Uterus (tissue), 4 donors: ENCODE data around the gene SCN8A. TPM values are rescaled to one million over a fixed set of nuclear protein-coding genes. Genes with fewer than 3 reads are reported as not detected.
A peak's percentile ranks its signal among the peaks of the same experiment; 100 is the strongest.

Experiments used
- DNase-seq, 2 donors: peaks; one replicate each; pipeline ENCODE4 v3.0.0-alpha.2; 2019 to 2020
- H3K27ac ChIP-seq, 2 donors: fragments of 200-600 bp; sonication (generic); 1 replicate in 1 of 2; 2 replicates in 1 of 2; pipeline ENCODE4 v1.5.1; 2016 to 2018
- H3K27me3 ChIP-seq, 2 donors: fragments of 200-600 bp; sonication (generic); one replicate each; pipeline ENCODE4 v1.5.1; 2018 to 2019; ENCODE audit warnings: control low read depth in 1 of 2
- H3K36me3 ChIP-seq, 2 donors: fragments of 200-600 bp; sonication (generic); one replicate each; pipeline ENCODE4 v1.5.1; 2019; ENCODE audit warnings: control low read depth in 1 of 2
- H3K4me1 ChIP-seq, 2 donors: fragments of 200-600 bp; sonication (generic); one replicate each; pipeline ENCODE4 v1.5.1; 2018 to 2019; ENCODE audit warnings: control low read depth in 1 of 2
- H3K4me3 ChIP-seq, 2 donors: fragments of 200-600 bp; sonication (generic); 1 replicate in 1 of 2; 2 replicates in 1 of 2; pipeline ENCODE4 v1.5.1; 2018 to 2019; ENCODE audit warnings: mild to moderate bottlenecking in 1 of 2
- H3K9me3 ChIP-seq, 2 donors: fragments of 200-600 bp; sonication (generic); one replicate each; pipeline ENCODE4 v1.5.1; 2019; ENCODE audit warnings: control low read depth in 1 of 2
- POLR2A ChIP-seq, 2 donors: fragments of 450-650 bp; IDR thresholded peaks; one replicate each; pipeline ENCODE4 v1.6.1; 2016; ENCODE audit warnings: antibody characterized with exemption in 2 of 2, mild to moderate bottlenecking in 1 of 2, moderate library complexity in 1 of 2
- intact Hi-C: fragments of 100-400 bp; cut with DNase I; formaldehyde crosslinking; loops from one replicate; pipeline ENCODE4 v1.15.1; 2023; ENCODE audit warnings: low total_unique reads
- total RNA-seq, 4 donors: library from RNA; depleted of rRNA in 3 of 4; stranded (reverse); fragments of >200 nt in 3 of 4; gene quantifications; one replicate each; pipeline versions ENCODE4 v1.1.0 to v1.2.4, GENCODE V29; 2014 to 2023
- TF ChIP-seq, protein P1 (sequence below), 4 experiments: fragments of 200-600 bp in 2 of 4; fragments of 450-650 bp in 2 of 4; sonication (generic) in 2 of 4; IDR thresholded peaks; one replicate each; pipeline ENCODE4 v1.5.1; 2016 to 2019; ENCODE audit warnings: antibody characterized with exemption in 4 of 4, mild to moderate bottlenecking in 2 of 4, moderate library complexity in 1 of 4
- donor health status: DM: yes; HTN: yes; CAD: no.

Gene SCN8A
- total RNA-seq, 4 donors from 2014 or later, result 1.3 to 6.7 (median 3.0) TPM; not detected in 1

DNA sequence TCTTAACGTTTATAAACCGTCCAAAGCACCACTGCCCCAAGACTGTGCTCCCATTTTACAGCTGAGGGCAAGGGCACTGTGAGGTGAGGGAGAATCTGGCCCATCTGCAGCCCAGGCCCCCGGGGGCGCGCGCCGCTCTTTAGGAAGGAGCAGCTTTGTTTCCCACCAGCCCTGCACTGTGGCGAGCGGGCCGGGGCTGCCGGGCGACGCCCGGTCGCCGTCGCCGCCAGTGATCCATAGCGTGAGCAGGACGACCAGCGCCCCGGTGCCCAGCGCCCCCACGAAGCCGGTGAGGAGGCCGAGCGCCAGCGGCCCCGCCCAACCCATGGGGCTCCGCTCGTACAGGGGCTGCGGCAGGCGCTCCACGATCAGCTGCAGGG lies 222.9 kb downstream of the SCN8A start:
- H3K27me3 ChIP-seq, result no peaks in the 10 kb centered on the region
- TF ChIP-seq, protein P1, sequence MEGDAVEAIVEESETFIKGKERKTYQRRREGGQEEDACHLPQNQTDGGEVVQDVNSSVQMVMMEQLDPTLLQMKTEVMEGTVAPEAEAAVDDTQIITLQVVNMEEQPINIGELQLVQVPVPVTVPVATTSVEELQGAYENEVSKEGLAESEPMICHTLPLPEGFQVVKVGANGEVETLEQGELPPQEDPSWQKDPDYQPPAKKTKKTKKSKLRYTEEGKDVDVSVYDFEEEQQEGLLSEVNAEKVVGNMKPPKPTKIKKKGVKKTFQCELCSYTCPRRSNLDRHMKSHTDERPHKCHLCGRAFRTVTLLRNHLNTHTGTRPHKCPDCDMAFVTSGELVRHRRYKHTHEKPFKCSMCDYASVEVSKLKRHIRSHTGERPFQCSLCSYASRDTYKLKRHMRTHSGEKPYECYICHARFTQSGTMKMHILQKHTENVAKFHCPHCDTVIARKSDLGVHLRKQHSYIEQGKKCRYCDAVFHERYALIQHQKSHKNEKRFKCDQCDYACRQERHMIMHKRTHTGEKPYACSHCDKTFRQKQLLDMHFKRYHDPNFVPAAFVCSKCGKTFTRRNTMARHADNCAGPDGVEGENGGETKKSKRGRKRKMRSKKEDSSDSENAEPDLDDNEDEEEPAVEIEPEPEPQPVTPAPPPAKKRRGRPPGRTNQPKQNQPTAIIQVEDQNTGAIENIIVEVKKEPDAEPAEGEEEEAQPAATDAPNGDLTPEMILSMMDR (IDR thresholded peaks at IDR 0.05), result no peak
- TF ChIP-seq POLR2A (IDR thresholded peaks at IDR 0.05), result no peak
- no peaks in the 10 kb centered on the region for H3K9me3 ChIP-seq
- intact Hi-C loops, result no loop called here
- no peaks in the 10 kb centered on the region for H3K36me3 ChIP-seq
- peak overlapping the region; percentile 73 to 80 for H3K27ac ChIP-seq
- no peaks in the 10 kb centered on the region for H3K4me1 ChIP-seq
- peak overlapping the region in 1 of 2 donors; percentile 47 for H3K4me3 ChIP-seq
- no peak for DNase-seq

DNA sequence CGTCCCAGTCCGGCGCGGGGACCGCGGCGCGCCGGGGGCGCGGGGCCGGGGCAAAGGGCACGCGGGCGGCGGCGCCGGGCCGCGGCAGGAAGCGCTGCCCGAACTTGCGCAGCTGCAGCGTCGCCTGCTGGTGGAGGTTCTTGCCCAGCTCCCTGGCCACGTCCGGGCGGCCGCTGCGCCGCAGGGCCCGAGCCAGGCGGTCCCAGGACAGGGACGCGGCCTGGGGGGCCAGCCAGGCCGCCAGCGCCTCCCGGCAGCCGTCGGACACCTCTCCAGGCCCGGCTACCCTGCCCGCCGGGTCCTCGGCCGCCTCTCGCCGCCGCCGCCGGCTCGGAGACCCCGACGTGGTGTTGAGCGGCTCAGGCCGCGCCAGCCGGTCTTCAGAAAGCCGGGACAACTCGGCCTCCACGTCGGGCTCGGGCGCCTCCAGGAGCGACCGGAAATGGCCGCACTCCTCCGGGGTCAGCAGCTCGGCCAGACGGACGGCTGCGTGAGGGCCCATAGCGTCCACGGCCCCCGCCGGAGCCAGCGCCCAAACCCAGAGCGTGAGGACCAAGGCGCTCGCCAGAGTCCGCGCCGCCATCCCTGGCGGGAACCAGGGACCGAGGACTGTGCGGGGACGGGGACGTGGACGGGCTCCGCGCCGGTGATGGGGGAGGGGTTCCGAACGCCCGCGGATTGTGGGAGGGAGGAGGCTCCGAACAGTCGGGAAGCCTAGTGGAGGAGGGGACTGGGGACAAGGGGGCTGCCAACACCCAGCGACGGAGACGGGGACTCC lies 223.5 kb downstream of the SCN8A start:
- intact Hi-C loops, result no loop called here
- no peaks in the 10 kb centered on the region for H3K4me1 ChIP-seq
- peak in 1 of 2 donors; percentile 31 for TF ChIP-seq POLR2A (IDR thresholded peaks at IDR 0.05)
- TF ChIP-seq, protein P1 (IDR thresholded peaks at IDR 0.05), result peak; percentile 12 to 82 (median 58)
- H3K36me3 ChIP-seq, result no peaks in the 10 kb centered on the region
- peak overlapping the region; percentile 73 to 80 for H3K27ac ChIP-seq
- H3K4me3 ChIP-seq, result peak overlapping the region; percentile 47
- H3K9me3 ChIP-seq, result no peaks in the 10 kb centered on the region
- DNase-seq, result peak; percentile 51 to 64
- no peaks in the 10 kb centered on the region for H3K27me3 ChIP-seq

- intact Hi-C loops, result no loop called here
- TF ChIP-seq POLR2A (IDR thresholded peaks at IDR 0.05), result no peak
- TF ChIP-seq, protein P1 (IDR thresholded peaks at IDR 0.05), result no peak
- no peak overlapping the region for H3K27ac ChIP-seq
- no peak for DNase-seq
- H3K27me3 ChIP-seq, result no peaks in the 10 kb centered on the region
- no peaks in the 10 kb centered on the region for H3K9me3 ChIP-seq
- no peak overlapping the region for H3K4me3 ChIP-seq
- no peaks in the 10 kb centered on the region for H3K4me1 ChIP-seq
- H3K36me3 ChIP-seq, result no peaks in the 10 kb centered on the region
These were observed 224.5 kb downstream of the SCN8A start for GRCh38 chr12:51815571-51815970.

- Histone ChIP-seq H3K4me3 (no peak overlapping the region), H3K27me3 (no peaks in the 10 kb centered on the region), H3K4me1 (no peaks in the 10 kb centered on the region), H3K36me3 (no peaks in the 10 kb centered on the region), H3K9me3 (no peaks in the 10 kb centered on the region), H3K27ac (no peak overlapping the region)
- TF ChIP-seq POLR2A (IDR thresholded peaks at IDR 0.05), result no peak
- TF ChIP-seq, protein P1 (IDR thresholded peaks at IDR 0.05), result no peak
- intact Hi-C loops, result loop anchor here (2.0 kb wide), 1 partner anchor 28 kb away; no protein-coding TSS in a partner anchor
- DNase-seq, result no peak
These were observed 226.3 kb downstream of the SCN8A start for GRCh38 chr12:51817027-51817953.
